SKM-1 treated with dmso at 0.1 percent for 144 hours (cell line): ENCODE measurements around the gene LAMTOR4.
"Not testable (repeated sequence)": the region's sequence is repeated elsewhere in the genome, so short reads cannot be mapped to it uniquely, and the experiment has no call there.

Experiments used
- DNase-seq: peaks from one replicate; lab custom pipeline; 2025; ENCODE audit not compliant: unreplicated experiment; lab: John Stamatoyannopoulos, UW

Gene LAMTOR4

DNA sequence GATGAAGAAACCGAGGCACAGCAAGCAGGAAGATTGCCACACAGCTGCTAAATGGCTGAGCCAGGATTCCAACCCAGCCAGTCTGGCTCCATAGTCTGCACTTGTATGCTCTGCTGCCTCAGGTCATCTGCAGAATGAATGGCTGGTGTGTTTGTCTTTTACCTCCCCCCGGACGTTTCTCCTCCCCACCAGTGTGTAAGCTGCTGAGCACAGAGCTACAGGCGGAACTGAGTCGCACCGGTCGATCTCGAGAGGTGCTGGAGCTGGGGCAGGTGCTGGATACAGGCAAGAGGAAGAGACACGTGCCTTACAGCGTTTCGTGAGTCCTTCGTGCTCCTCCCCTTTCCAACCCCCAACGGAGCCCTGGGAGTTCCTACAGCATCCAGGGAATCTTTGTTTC is 26.7 kb upstream of the LAMTOR4 start:
- no peak for DNase-seq

DNA sequence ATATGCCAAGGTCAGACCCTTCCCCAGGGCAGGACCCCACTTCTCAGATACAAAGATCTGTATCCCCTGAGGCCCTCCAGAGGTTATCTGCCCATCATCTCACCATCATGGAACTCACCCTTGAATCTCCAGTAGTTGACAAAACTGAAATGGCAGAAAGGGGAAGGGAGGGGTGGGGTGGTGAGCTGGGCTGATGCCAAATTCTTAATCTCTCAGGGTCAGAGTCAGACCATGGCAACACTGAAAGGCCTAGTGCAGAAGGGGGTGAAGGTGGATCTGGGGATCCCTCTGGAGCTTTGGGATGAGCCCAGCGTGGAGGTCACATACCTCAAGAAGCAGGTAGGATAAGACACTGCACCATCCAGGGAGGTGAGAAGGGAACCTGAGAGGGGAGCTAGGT is 26.1 kb upstream of the LAMTOR4 start:
- no peak for DNase-seq

- DNase-seq = no peak
These were observed 24.2 kb upstream of the LAMTOR4 start for GRCh38 chr7:100124301-100125230.

GRCh38 chr7:100126239-100126930 is 22.3 kb upstream of the LAMTOR4 start:
- no peak for DNase-seq

- peak; percentile 90 for DNase-seq
These were observed 21.5 kb upstream of the LAMTOR4 start, which contains the start of gene MBLAC1 for GRCh38 chr7:100126931-100127865. Gene MBLAC1, plus strand, starts transcription at chr7:100126967. Its CDS starts 429 bp downstream, at chr7:100127396.

DNA sequence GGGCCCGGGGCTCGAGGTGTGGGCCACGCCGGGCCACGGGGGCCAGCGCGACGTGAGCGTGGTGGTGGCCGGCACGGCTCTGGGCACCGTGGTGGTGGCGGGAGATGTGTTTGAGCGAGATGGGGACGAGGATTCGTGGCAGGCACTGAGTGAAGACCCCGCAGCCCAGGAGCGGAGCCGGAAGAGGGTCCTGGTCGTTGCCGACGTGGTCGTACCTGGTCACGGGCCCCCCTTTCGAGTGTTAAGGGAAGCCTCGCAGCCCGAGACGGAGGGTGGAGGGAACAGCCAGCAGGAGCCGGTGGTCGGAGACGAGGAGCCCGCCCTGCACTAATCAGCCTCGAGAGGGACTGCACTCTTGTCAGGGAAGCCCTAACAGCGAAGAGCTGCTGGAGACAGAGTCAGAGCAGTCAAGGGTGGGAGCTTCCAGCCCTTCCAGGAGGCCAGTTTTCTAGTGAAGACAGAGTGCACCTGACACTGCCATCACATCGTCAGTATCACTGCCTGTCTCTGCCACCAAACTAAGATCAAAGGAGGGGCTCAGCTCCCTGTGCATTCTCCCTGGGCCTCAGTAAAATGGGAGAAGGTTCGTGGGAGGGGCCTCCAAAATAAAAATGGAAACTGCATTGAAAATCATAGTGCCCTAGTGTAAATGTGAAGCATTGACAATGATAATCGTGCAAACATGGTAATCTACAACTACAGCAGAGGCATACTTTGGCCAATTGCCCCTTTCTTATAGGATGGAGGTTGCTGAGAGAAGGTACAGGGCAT is 20.7 kb upstream of the LAMTOR4 start:
- no peak for DNase-seq

GRCh38 chr7:100128637-100128963 is 20.1 kb upstream of the LAMTOR4 start:
- no peak for DNase-seq

DNA sequence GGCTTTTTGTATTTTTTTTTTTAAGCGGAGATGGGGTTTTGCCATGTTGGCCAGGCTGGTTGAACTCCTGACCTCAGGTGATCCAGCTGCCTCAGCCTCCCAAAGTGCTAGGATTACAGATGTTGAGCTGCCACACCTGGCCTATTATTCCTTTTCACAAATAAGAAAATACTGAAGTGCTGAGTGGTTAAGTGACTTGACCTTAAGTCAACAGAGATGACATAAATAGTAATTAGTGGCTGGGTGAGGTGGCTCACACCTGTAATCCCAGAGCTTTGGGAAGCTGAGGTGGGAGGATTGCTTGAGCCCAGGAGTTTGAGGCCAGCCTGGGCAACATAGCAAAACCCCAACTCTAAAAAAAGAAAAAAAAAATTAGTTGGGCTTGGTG is 18.5 kb upstream of the LAMTOR4 start:
- not testable (repeated sequence) for DNase-seq

GRCh38 chr7:100130608-100131453 is 17.9 kb upstream of the LAMTOR4 start:
- peak; percentile 70 for DNase-seq

DNA sequence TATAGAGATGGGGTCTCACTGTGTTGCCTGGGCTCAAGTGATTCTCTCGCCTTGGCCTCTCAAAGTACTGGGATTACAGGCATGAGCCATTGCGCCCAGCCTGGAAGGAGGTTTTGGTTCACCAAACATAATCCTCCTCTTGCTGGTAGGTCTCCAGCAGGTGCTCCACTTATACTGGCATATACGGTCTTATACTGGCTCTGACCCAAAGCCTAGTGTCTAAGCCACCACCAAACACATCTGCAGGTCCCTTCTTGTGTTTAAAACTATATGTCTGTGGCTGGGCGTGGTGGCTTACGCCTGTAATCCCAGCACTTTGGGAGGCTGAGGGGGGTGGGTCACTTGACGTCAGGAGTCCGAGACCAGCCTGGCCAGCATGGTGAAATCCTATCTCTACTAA is 16.6 kb upstream of the LAMTOR4 start:
- DNase-seq = no peak

DNA sequence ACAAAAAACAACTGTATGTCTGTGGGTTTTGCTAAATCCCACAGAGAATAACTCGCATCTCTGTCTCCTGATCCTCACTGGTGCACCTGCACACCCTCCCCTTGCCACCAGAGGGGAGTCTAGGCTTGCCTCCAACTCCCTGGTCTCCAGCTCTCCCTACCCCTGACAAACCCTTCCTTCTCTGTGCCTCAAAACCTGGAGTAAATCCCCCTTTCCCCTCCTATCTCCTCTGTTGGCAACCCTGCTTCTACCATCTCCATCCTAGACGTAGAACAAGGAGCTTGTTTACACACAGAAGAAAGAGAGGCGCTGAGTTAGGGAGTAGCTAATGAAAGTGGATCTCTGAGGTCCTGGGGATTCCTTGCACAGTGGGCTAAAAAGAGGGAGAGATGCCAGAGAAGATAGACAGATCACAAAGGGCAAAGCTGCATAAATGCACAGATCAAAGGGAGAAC is 16.0 kb upstream of the LAMTOR4 start:
- peak; percentile 66 for DNase-seq

DNA sequence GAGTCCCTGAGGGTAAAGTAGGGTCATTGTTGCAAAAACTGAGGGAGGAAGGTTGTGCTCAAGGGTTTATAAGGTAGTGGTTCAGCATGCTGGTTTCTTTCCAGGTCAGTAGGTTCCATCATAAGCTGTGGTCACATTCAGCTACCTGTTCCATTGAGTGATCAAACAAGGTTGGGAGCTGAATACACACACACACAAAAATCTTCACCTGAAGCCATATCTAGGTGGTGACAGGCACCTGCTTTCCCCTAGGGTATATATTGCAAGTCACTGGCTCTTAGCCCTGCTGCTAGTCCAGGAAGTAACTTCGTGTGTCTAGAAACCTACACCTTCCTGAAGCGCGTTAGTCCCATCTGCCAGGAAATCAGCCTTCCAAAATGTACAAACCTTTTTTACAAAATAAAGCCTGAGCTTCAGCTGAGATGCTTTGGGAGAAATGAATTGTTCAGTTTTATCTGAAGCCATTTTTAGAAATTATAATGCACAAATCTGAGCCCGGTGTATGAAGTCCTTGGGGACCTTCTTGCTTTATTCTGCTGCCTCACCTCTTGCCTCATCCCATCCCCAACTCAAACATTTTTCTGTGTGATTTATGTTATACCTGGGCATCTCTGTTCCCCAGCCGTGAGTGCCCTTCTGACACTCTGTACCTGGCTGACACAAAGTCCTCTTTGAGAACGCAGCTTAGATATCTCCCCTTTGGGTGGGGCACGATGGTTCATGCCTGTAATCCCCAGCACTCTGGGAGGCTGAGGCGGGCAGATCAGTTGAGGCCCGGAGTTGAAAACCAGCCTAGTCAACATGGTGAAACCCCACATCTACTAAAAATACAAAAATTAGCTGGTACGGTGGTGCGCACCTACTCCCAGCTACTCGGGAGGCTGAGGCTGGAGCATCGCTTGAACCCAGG is 10.6 kb upstream of the LAMTOR4 start:
- no peak for DNase-seq

DNA sequence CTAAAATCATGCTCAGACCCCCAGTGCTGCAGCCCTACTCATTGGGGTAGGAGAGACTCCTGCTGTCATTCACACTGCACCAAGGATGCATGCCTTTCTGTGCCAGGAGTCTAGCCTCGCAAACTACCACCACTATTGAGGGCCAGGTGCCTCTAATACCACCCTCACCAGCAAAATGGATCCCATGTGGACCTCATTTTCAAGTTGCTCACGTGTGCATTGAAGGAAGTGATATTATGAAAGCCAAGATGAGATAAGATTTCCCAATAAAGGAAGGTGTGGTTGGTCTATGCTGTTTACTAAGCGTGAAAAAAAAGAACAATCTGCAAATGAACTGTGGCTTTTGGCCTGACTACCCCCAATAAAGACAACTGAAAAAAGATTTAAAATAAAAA is 7.2 kb upstream of the LAMTOR4 start:
- peak; percentile 45 for DNase-seq

- DNase-seq = no peak
These were observed 6.3 kb upstream of the LAMTOR4 start for GRCh38 chr7:100142461-100142860.

DNA sequence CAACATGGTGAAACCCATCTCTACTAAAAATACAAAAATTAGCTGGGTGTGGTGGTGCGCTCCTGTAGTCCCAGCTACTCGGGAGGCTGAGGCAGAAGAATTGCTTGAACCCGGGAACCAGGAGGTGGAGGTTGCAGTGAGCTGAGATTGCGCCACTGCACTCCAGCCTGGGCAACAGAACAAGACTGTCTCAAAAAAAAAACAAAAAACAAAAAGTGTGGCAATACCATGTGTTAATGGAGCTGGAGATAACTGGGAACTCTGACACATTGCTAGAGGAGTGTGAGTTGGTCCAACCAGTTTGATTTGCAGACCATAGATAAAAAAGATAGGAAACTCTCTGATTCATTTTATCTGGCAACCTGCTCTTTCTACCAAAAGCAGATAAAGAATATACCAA is 2.4 kb upstream of the LAMTOR4 start:
- not testable (repeated sequence) for DNase-seq

DNA sequence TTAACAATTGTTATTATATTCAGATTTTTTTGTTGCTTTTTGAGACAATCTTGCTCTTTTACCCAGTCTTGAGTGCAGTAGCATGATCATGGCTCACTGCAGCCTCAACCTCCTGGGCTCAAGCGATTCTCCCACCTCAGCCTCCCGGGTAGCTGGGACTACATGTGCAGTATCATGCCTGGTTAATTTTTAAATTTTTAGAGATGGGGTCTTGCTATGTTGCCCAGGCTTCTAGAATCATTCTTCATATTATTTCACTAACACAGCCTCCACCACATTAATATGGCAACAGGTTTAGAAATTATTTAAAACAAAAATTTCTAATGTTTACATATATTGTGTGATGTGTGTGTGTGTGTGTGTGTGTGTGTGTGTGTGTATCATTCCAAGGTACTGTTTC is 1.4 kb upstream of the LAMTOR4 start:
- no peak for DNase-seq

- no peak for DNase-seq
These were observed 526 bp upstream of the LAMTOR4 start for GRCh38 chr7:100148225-100148558.

GRCh38 chr7:100152404-100152803 is 3.7 kb downstream of the LAMTOR4 start:
- DNase-seq = peak; percentile 95
